Measurements from ENCODE around the gene TSSK6.
A peak's percentile ranks its signal among the peaks of the same experiment; 100 is the strongest.

TSSK6 gene

GRCh38 chr19:19529783-19530422 lies 14.6 kb upstream of the TSSK6 start:
- no peak for DNase-seq

GRCh38 chr19:19528721-19529490 lies 13.6 kb upstream of the TSSK6 start, which contains the start of gene YJEFN3:
Gene YJEFN3 (plus strand): TSS chr19:19528911. CDS start chr19:19528933, 22 bp downstream.
- no peak for DNase-seq

GRCh38 chr19:19527674-19528625 lies 12.6 kb upstream of the TSSK6 start:
- DNase-seq: no peak

GRCh38 chr19:19527371-19527656 lies 12.0 kb upstream of the TSSK6 start:
- DNase-seq: no peak

- no peak for DNase-seq
These were observed 11.4 kb upstream of the TSSK6 start for GRCh38 chr19:19526581-19527370.

GRCh38 chr19:19525611-19526380 lies 10.4 kb upstream of the TSSK6 start:
- no peak for DNase-seq

GRCh38 chr19:19524053-19524452 lies 8.7 kb upstream of the TSSK6 start:
- no peak for DNase-seq

GRCh38 chr19:19523177-19523576 lies 7.8 kb upstream of the TSSK6 start:
- no peak for DNase-seq

- no peak for DNase-seq
These were observed 5.6 kb upstream of the TSSK6 start for GRCh38 chr19:19520989-19521388.

- no peak for DNase-seq
These were observed 1.9 kb upstream of the TSSK6 start for GRCh38 chr19:19517235-19517619.

GRCh38 chr19:19515642-19516519 lies 533 bp upstream of the TSSK6 start, which contains the start of gene NDUFA13:
Gene NDUFA13 (plus strand): TSS chr19:19516225. CDS start chr19:19516239, 14 bp downstream.
- DNase-seq: peak; percentile 77

GRCh38 chr19:19514215-19514657 lies 1.1 kb downstream of the TSSK6 start:
- no peak for DNase-seq

GRCh38 chr19:19513682-19514081 lies 1.7 kb downstream of the TSSK6 start:
- no peak for DNase-seq

- DNase-seq: no peak
These were observed 4.9 kb downstream of the TSSK6 start for GRCh38 chr19:19510432-19510831.

GRCh38 chr19:19508217-19508616 lies 7.1 kb downstream of the TSSK6 start:
- no peak for DNase-seq

GRCh38 chr19:19507354-19507753 lies 8.0 kb downstream of the TSSK6 start:
- no peak for DNase-seq

GRCh38 chr19:19506592-19506991 lies 8.8 kb downstream of the TSSK6 start:
- no peak for DNase-seq

- no peak for DNase-seq
These were observed 9.6 kb downstream of the TSSK6 start for GRCh38 chr19:19505669-19506326.

- no peak for DNase-seq
These were observed 10.3 kb downstream of the TSSK6 start for GRCh38 chr19:19504754-19505668.

All from amniotic stem cell (primary cell).